Cerebellar nuclear complex (tissue), 1 donor: Measurements from ENCODE around the gene SCAPER.
A peak's percentile ranks its signal among the peaks of the same experiment; 100 is the strongest.
"Not testable (repeated sequence)": the region's sequence is repeated elsewhere in the genome, so short reads cannot be mapped to it uniquely, and the experiment has no call there.

Experiments used
- DNase-seq, 2 experiments: peaks; one replicate each; lab custom pipeline; 2025; lab: John Stamatoyannopoulos, UW

The SCAPER gene

GRCh38 chr15:76321602-76322001 is 583.5 kb downstream of the SCAPER start:
- no peak for DNase-seq

- no peak for DNase-seq
Observed at GRCh38 chr15:76321171-76321570, 584.0 kb downstream of the SCAPER start.

GRCh38 chr15:76320012-76320411 is 585.1 kb downstream of the SCAPER start:
- DNase-seq, result no peak

- no peak for DNase-seq
Observed at GRCh38 chr15:76313731-76314130, 591.4 kb downstream of the SCAPER start.

GRCh38 chr15:76313175-76313567 is 592.0 kb downstream of the SCAPER start:
- not testable (repeated sequence) for DNase-seq

- no peak for DNase-seq
Observed at GRCh38 chr15:76312540-76313174, 592.5 kb downstream of the SCAPER start.

- peak in 1 of 2 experiments; percentile 66 for DNase-seq
Observed at GRCh38 chr15:76311100-76311953, 593.8 kb downstream of the SCAPER start, which contains the start of gene ETFA. Gene ETFA (minus strand): TSS chr15:76311469. CDS start chr15:76311388, 81 bp downstream.

- DNase-seq, result no peak
Observed at GRCh38 chr15:76310475-76311099, 594.6 kb downstream of the SCAPER start.

- DNase-seq, result no peak
Observed at GRCh38 chr15:76309601-76310330, 595.4 kb downstream of the SCAPER start.

- DNase-seq, result no peak
Observed at GRCh38 chr15:76303909-76304308, 601.2 kb downstream of the SCAPER start.

- no peak for DNase-seq
Observed at GRCh38 chr15:76299786-76300185, 605.4 kb downstream of the SCAPER start.

GRCh38 chr15:76298986-76299385 is 606.2 kb downstream of the SCAPER start:
- no peak for DNase-seq

- not testable (repeated sequence) for DNase-seq
Observed at GRCh38 chr15:76297951-76298350, 607.2 kb downstream of the SCAPER start.
